DMS 273 treated with DMSO at 0.1 percent for 48 hours (cell line): ENCODE data around the gene OR10H5.
A peak's percentile ranks its signal among the peaks of the same experiment; 100 is the strongest.
"Not testable (repeated sequence)": the region's sequence is repeated elsewhere in the genome, so short reads cannot be mapped to it uniquely, and the experiment has no call there.

Experiments used
- DNase-seq: peaks from one replicate; lab custom pipeline; 2025; lab: John Stamatoyannopoulos, UW

Gene OR10H5, protein sequence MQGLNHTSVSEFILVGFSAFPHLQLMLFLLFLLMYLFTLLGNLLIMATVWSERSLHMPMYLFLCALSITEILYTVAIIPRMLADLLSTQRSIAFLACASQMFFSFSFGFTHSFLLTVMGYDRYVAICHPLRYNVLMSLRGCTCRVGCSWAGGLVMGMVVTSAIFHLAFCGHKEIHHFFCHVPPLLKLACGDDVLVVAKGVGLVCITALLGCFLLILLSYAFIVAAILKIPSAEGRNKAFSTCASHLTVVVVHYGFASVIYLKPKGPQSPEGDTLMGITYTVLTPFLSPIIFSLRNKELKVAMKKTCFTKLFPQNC

DNA sequence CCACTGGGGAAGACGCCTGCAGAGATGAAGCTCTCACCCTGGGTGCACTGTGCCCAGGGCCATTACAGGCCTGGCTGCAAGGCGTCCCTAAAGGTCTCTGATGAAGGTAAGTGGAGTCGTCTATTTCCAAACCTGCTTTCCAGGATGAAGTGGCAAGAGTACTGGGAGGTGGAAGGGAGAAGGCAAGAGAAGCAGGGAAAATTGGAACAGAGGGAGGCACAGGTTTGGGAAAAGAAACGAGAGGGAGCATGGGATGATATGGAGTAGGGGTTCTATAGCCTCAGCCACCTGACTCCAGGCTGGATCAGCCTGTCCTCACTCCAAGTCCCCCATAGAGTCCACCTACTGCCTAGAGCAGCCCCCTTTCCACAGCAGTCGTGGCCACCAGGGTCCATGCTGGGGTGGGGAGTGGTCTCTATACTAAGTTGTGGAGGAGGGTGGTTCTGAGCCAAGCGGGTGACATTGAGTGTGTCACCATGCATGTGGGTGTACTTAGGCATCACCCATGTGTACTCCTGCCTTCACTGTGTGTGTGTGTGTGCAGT lies at the start of gene OR10H5:
TSS of gene OR10H5 (plus strand) at position 51 of the 545 bp plus-strand sequence. CDS start 6,388 bp downstream, outside the sequence.
- no peak for DNase-seq

DNA sequence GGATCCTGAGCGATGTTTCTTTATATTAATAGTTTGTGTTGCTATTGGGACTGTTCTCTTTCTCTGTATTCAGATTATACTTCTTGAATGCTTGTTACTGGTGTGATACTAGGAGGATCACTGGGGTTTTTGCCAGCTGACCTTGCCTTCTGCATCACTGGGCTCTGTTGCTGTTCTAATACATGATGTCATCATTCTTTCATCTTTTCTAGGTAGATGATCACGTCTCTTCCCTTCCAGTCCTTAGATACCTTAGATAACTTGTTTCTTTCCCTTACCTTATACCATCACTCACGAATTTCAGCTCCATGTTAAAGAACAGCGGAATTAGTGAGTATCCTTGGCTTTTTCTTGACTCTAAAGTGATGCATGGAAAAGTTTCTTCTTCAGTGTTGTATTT lies 49.7 kb upstream of the OR10H5 start, which contains the start of gene OR10H3:
TSS of gene OR10H3 (plus strand) at position 264 of the 400 bp plus-strand sequence. CDS start 3,408 bp downstream, outside the sequence.
- no peak for DNase-seq

- no peak for DNase-seq
Observed at GRCh38 chr19:15740785-15741184, 46.7 kb upstream of the OR10H5 start.

- DNase-seq: no peak
Observed at GRCh38 chr19:15748239-15748638, 39.2 kb upstream of the OR10H5 start.

DNA sequence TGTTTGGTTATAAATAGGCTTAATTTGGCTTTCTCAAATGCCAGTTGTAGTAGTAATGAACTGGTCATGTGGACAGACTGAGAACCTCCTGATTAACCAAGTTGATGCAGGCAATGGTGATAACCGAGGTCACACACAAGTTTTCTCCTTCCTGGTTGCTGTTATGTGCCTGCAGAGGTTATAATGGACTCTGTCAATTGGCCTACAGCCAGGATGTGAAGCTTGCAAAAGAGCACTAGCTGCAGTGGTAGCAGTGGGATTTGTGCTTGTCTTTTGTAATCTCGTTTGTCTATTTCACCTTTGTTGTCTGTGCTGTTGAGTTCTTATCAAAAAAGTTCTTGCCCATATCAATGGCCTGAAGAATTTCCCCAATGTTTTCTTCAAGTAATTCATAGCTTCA lies 29.1 kb upstream of the OR10H5 start:
- DNase-seq: no peak

DNA sequence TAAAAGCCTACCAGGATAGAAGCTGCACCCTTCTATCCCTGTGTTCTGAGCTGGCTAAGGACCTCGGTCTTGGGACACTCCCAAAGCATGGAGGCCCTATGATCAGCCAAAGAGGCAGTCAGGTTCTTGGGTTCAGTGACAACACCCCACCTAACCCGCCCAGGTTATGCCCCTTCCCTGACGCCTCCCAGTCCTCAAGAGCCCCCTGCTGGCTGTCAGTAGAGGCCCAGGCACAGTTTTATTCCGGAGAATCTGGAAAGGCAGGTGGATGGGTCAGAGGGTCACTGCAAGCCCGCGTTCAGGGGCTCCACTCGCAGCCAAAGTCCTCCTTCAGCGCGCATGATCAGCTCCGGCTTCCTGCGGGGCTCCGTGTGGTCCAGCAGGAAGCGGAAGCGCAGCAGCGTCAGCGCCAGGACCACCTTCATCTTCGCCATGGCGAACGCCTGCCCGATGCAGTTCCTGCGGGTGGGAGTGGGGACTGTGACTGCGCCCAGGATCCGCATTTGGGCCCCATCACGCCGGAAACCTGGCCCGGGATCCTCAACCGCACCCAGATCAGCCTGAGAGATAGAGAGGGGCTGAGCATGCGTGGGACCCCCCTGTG lies 27.4 kb upstream of the OR10H5 start:
- DNase-seq: no peak

- no peak for DNase-seq
Observed at GRCh38 chr19:15769586-15769985, 17.9 kb upstream of the OR10H5 start.

- DNase-seq: not testable (repeated sequence)
Observed at GRCh38 chr19:15774159-15774558, 13.3 kb upstream of the OR10H5 start.

GRCh38 chr19:15775249-15775648 lies 12.2 kb upstream of the OR10H5 start:
- DNase-seq: no peak

DNA sequence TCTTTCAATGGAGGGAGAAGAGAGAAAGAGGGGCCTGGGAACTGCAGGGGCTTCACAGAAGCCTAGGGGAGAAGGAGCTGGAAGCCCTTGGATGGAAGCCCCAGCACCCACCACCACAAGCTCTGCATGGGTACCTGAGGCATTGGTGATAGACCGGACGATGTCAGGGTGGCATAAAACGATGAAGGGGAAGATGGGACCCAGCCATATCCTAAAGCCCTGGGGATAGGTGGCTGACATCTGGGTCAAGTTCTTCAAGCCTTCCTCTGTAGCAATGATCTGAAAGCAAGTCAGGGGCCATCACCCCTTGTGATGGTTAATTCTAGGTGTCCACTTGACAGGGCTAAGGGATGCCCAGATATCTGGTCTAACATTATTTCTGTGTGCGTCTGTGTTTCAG lies 11.2 kb upstream of the OR10H5 start:
- no peak for DNase-seq

DNA sequence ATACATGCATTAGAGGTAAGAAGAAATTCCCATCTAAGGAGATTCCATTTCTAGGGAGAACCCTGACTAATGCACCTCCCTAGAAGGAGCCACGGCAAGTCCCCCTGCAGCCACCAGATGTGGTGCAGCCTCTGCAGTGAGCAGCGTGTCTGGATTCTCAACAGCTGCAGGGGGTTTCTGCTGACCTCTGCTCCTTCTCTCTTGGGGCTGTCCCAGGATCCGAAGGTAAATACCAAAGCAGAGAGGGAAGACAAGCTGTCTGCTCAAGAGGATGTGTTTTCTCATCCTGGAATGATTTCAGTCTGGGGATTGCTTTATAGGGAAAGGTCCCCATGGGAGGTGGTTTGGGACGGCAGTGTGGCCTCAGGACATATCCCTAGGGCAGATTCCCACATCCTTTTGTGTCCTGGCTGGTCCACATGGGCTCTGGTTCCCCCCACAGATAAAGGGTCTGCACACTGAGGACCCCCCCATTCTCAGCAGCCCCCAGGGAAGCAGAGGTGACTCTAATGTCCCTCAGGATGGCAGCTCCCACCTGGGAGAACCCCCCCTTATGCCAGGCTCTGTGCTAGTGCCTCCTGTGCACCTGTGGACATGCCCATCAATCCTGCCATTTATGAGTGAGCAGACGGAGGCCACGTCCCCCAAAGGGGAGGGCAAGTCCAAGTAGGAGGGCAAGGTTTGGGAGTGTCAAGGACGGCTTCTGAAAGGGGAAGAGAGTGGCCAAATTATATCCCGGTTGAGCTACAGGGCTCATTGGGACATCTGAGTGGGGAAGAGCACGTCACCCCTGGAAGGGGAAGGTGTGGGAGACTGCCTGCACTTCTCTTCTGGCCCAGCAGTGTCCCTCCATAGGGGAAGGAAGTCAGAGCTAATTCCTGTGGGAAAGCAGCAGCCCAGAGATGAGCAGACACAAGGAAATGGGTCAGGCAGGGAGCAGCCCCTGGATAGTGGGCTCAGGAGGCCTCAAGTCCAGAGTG lies 10.2 kb upstream of the OR10H5 start:
- DNase-seq: no peak

DNA sequence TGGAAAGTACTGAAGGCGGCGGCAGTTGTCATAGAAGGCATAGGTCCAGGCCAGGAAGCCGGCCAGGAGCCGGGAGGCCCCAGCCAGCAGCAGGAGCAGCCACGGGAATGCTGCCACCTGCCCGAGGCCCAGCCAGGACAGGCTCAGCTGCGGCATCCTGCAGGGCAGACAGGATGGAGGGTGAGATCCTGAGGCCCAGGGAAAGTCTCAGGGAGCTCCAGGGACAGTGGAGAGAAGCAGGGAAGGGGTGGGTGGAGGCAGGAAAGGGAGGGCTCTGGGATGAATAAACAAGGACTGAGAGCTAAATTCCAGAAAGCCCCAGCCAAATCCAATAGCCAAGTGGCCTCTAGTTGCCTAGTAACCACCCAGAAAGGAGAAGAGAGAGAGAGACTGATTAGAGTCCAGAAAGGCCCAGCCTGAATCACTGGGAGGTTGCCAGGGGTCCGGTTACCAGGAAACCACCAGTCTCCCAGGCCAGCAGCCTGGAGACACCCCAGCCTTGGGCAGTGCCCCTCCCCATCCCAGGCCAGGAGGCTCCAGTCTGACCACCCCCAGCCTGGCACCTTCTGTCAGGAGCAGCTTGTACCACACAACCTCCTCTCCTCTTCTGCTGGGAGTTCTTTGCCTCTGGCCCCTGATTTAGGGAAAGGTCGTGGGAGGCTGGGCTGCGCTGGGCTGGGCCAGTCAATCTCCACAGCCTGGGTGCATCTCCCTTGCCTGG lies 7.5 kb upstream of the OR10H5 start:
- peak; percentile 10 for DNase-seq

- DNase-seq: no peak
Observed at GRCh38 chr19:15780610-15781418, 6.6 kb upstream of the OR10H5 start.

- no peak for DNase-seq
Observed at GRCh38 chr19:15781661-15782060, 5.8 kb upstream of the OR10H5 start.

DNA sequence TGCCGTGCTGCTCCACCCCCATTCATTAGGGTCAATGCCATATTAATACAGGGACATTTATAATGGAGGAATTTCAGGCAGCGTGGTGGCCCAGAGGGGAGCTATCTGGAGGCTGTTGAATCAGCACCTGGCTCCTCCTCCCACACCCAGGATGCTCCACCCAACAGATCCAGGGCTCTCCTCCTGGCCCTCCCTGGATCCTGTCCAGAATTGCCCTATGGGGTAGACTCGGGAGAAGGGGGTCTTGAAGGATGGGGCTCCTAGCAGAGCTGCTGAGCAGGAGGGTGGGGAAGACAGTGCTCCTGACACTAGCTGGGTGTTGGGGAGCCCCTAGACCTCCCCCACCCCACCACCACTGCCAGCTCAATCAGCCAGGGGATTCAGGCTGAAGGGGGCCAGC lies 5.2 kb upstream of the OR10H5 start:
- DNase-seq: no peak

GRCh38 chr19:15782896-15783295 lies 4.6 kb upstream of the OR10H5 start:
- not testable (repeated sequence) for DNase-seq

DNA sequence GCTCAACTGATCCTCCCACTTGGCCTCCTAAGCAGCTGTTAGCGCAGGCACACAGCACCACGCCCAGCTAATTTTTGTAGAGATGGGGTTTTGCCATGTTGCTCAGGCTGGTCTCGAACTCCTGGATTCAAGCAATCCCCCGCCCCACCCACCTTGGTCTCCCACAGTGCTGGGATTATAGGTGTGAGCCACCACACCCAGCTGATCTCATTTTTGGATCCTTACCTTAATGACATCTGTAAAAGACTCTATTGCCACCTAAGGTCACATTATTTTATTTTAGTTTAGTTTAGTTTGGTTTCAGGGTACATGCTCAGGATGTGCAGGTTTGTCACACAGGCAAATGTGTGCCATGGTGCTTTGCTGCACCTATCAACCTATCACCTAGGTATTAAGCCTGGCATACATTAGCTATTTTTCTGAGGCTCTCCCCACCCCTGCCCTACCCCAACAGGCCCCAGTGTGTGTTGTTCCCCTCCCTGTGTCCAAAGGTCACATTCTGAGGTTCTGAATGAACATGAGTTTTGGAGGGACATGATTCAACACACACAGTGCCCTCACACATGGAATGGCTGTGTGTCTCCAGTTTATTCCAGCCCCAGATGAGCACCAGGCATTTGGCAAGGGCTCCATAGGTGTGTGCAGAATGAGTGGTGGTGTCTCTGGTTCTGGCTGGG lies 1.3 kb downstream of the OR10H5 start:
- DNase-seq: no peak

DNA sequence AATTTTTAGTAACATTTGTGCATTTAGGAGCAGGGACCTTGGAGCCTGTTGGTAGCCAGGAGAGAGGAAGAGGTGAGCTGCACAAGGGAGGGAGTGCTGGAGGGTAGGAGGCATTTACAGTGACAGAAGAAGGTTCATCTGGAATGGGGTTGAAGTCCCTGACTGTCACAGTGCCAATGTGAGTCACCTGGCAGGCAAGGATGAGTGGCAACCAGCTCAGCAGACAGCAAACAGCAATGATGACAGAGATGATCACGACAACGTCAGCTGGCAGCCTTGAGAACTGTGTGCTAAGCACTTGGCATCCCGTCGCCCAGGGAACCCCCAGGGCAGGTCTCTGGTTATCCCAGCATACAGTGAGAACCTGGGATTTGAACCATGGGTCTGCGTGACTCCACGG lies 2.6 kb downstream of the OR10H5 start:
- no peak for DNase-seq

GRCh38 chr19:15794279-15794678 lies 6.8 kb downstream of the OR10H5 start:
- DNase-seq: not testable (repeated sequence)

- DNase-seq: no peak
Observed at GRCh38 chr19:15810335-15810734, 22.9 kb downstream of the OR10H5 start.
